Adrenal gland (tissue), 5 donors: Measurements from ENCODE around the gene TMEM245.

Experiments used
- POLR2A ChIP-seq, 2 donors: fragments of 450-650 bp; IDR thresholded peaks; one replicate each; pipeline ENCODE4 v1.6.1; 2017; ENCODE audit warnings: antibody characterized with exemption in 2 of 2, mild to moderate bottlenecking in 2 of 2, moderate library complexity in 1 of 2
- TF ChIP-seq, protein P1 (sequence below), 6 experiments: fragments of 450-650 bp in 4 of 6; fragments of 200-600 bp in 2 of 6; sonication (generic) in 1 of 6; IDR thresholded peaks; 1 replicate in 5 of 6; 2 replicates in 1 of 6; pipeline versions ENCODE4 v1.5.1 to v1.8.0; 2016 to 2021; ENCODE audit warnings: antibody characterized with exemption in 6 of 6, mild to moderate bottlenecking in 2 of 6, moderate library complexity in 1 of 6
- donor health status: DM: no; HTN: no; CAD: no.

GRCh38 chr9:109086221-109086620 lies 33.5 kb downstream of the TMEM245 start:
- TF ChIP-seq, protein P1, sequence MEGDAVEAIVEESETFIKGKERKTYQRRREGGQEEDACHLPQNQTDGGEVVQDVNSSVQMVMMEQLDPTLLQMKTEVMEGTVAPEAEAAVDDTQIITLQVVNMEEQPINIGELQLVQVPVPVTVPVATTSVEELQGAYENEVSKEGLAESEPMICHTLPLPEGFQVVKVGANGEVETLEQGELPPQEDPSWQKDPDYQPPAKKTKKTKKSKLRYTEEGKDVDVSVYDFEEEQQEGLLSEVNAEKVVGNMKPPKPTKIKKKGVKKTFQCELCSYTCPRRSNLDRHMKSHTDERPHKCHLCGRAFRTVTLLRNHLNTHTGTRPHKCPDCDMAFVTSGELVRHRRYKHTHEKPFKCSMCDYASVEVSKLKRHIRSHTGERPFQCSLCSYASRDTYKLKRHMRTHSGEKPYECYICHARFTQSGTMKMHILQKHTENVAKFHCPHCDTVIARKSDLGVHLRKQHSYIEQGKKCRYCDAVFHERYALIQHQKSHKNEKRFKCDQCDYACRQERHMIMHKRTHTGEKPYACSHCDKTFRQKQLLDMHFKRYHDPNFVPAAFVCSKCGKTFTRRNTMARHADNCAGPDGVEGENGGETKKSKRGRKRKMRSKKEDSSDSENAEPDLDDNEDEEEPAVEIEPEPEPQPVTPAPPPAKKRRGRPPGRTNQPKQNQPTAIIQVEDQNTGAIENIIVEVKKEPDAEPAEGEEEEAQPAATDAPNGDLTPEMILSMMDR (IDR thresholded peaks at IDR 0.05): no peak
- TF ChIP-seq POLR2A (IDR thresholded peaks at IDR 0.05): no peak
